Loucy (cell line): ENCODE results near the gene ARHGEF12.

ENCODE experiments used
- CTCF ChIP-seq: fragments of 200-600 bp; sonication (generic); conservative IDR thresholded peaks from 2 replicates; pipeline ENCODE4 v1.5.1; 2014; ENCODE audit warnings: mild to moderate bottlenecking, antibody characterized with exemption, low read length
- EZH2phosphoT487 ChIP-seq: fragments of 200-600 bp; IDR thresholded peaks from 2 replicates; pipeline ENCODE4 v1.6.1; 2018; ENCODE audit warnings: antibody characterized with exemption, mild to moderate bottlenecking, moderate library complexity, borderline replicate concordance

- no peak for TF ChIP-seq CTCF
- TF ChIP-seq EZH2phosphoT487: no peak
These were observed 134.9 kb downstream of the ARHGEF12 start for GRCh38 chr11:120471131-120471530.
